HG03175 (cell line): Measurements from ENCODE around the gene SEMA5B.

Source experiments
- ATAC-seq: cut with Tn5 transposase; IDR thresholded peaks from one replicate; pipeline ENCODE4 v1.9.1; 2021; ENCODE audit warnings: mild to moderate bottlenecking, moderate library complexity; ENCODE audit not compliant: unreplicated experiment

SEMA5B gene

GRCh38 chr3:122947196-122947595 is 80.4 kb downstream of the SEMA5B start:
- ATAC-seq: no peak

GRCh38 chr3:122946185-122946584 is 81.4 kb downstream of the SEMA5B start:
- no peak for ATAC-seq

GRCh38 chr3:122945230-122945629 is 82.3 kb downstream of the SEMA5B start:
- no peak for ATAC-seq

GRCh38 chr3:122944671-122945161 is 82.8 kb downstream of the SEMA5B start:
- ATAC-seq: no peak

- ATAC-seq: no peak
These were observed 83.8 kb downstream of the SEMA5B start for GRCh38 chr3:122943828-122944190.

GRCh38 chr3:122942937-122943827 is 84.4 kb downstream of the SEMA5B start:
- peak; percentile 37 for ATAC-seq

GRCh38 chr3:122942239-122942638 is 85.3 kb downstream of the SEMA5B start:
- no peak for ATAC-seq

- ATAC-seq: no peak
These were observed 86.0 kb downstream of the SEMA5B start for GRCh38 chr3:122941228-122942206.

GRCh38 chr3:122940628-122941086 is 86.9 kb downstream of the SEMA5B start:
- no peak for ATAC-seq

- no peak for ATAC-seq
These were observed 88.7 kb downstream of the SEMA5B start for GRCh38 chr3:122938783-122939425.

- no peak for ATAC-seq
These were observed 89.8 kb downstream of the SEMA5B start for GRCh38 chr3:122937745-122938144.

GRCh38 chr3:122936986-122937385 is 90.6 kb downstream of the SEMA5B start:
- no peak for ATAC-seq

GRCh38 chr3:122936335-122936734 is 91.2 kb downstream of the SEMA5B start:
- no peak for ATAC-seq

GRCh38 chr3:122934251-122934650 is 93.3 kb downstream of the SEMA5B start:
- no peak for ATAC-seq

GRCh38 chr3:122932251-122932967 is 95.2 kb downstream of the SEMA5B start:
- ATAC-seq: no peak

- ATAC-seq: no peak
These were observed 95.9 kb downstream of the SEMA5B start for GRCh38 chr3:122931636-122932035.

GRCh38 chr3:122930063-122930997 is 97.2 kb downstream of the SEMA5B start:
- no peak for ATAC-seq

- ATAC-seq: no peak
These were observed 98.1 kb downstream of the SEMA5B start for GRCh38 chr3:122929188-122930062.
